Lower leg skin (tissue), 3 donors: ENCODE data around the gene OR5D16.
"Not testable (repeated sequence)": the region's sequence is repeated elsewhere in the genome, so short reads cannot be mapped to it uniquely, and the experiment has no call there.

Experiments used
- CTCF ChIP-seq, 3 donors: fragments of 450-650 bp; IDR thresholded peaks; one replicate each; pipeline ENCODE4 v1.5.1; 2016; ENCODE audit warnings: antibody characterized with exemption in 3 of 3, mild to moderate bottlenecking in 3 of 3, moderate library complexity in 2 of 3
- POLR2A ChIP-seq, 2 donors: fragments of 450-650 bp; IDR thresholded peaks; one replicate each; pipeline ENCODE4 v1.6.1; 2016 to 2017; ENCODE audit warnings: antibody characterized with exemption in 2 of 2, mild to moderate bottlenecking in 1 of 2, moderate library complexity in 1 of 2

GRCh38 chr11:55885481-55885880 is 46.9 kb downstream of the OR5D16 start:
- not testable (repeated sequence) for TF ChIP-seq CTCF, POLR2A (IDR thresholded peaks at IDR 0.05)
